Kidney (tissue), 14 donors: Measurements from ENCODE around the gene COPS9. TPM values are rescaled to one million over a fixed set of nuclear protein-coding genes. Genes with fewer than 3 reads are reported as not detected.

ENCODE experiments used
- DNase-seq, 5 donors: peaks; one replicate each; pipeline ENCODE4 v3.0.0-alpha.2; 2013 to 2020
- FAIRE-seq: peaks from 2 replicates; lab custom pipeline; 2012; peaks lifted over from hg19 to GRCh38; lab: Jason Lieb, UNC
- H3K27ac ChIP-seq, 2 donors: one replicate each; pipeline ENCODE4 v1.7.0; 2013; ENCODE audit warnings: low read depth in 2 of 2, low read length in 2 of 2, inconsistent platforms in 1 of 2
- H3K27me3 ChIP-seq: one replicate; pipeline ENCODE4 v1.7.1; 2013; ENCODE audit warnings: low read length, inconsistent platforms; ENCODE audit not compliant: control insufficient read depth, insufficient read depth
- H3K36me3 ChIP-seq, 3 donors: one replicate each; pipeline versions ENCODE4 v1.7.0 to v1.7.1; 2013; ENCODE audit warnings: low read length in 3 of 3, control low read depth in 1 of 3, inconsistent platforms in 1 of 3; ENCODE audit not compliant: insufficient read depth in 3 of 3, control insufficient read depth in 2 of 3
- H3K4me1 ChIP-seq, 3 donors: one replicate each; pipeline versions ENCODE4 v1.7.0 to v1.7.1; 2013; ENCODE audit warnings: low read length in 3 of 3, inconsistent platforms in 1 of 3, low read depth in 1 of 3; ENCODE audit not compliant: control insufficient read depth in 2 of 3, insufficient read depth in 2 of 3
- H3K4me3 ChIP-seq, 3 donors: one replicate each; pipeline versions ENCODE4 v1.7.0 to v1.8.1; 2013; ENCODE audit warnings: low read length in 3 of 3, control low read depth in 1 of 3, inconsistent platforms in 1 of 3
- H3K9ac ChIP-seq, 3 donors: one replicate each; pipeline versions ENCODE4 v1.7.0 to v1.7.1; 2013; ENCODE audit warnings: low read length in 3 of 3, control low read depth in 1 of 3, inconsistent platforms in 1 of 3
- H3K9me3 ChIP-seq, 3 donors: one replicate each; pipeline versions ENCODE4 v1.7.0 to v1.7.1; 2013; ENCODE audit warnings: low read length in 3 of 3, control low read depth in 1 of 3, inconsistent platforms in 1 of 3; ENCODE audit not compliant: control insufficient read depth in 2 of 3, insufficient read depth in 1 of 3
- CTCF ChIP-seq: IDR thresholded peaks from 3 replicates; pipeline ENCODE4 v1.5.1; 2012; ENCODE audit warnings: mild to moderate bottlenecking, moderate library complexity, borderline replicate concordance; ENCODE audit not compliant: insufficient read depth; ENCODE audit errors: extremely low read depth
- intact Hi-C: fragments of 100-400 bp; cut with DNase I; formaldehyde crosslinking; loops from one replicate; pipeline ENCODE4 v1.11.1; 2022
- polyA plus RNA-seq: library from polyadenylated mRNA; stranded (reverse); fragments of 350-450 nt; fragmentation: Illumina TruSeq; extraction: RNeasy Lipid Tissue Mini Kit (QIAGEN cat#74804); gene quantifications from one replicate; pipeline ENCODE4 v1.2.3, GENCODE V29; 2014; ENCODE audit warnings: low read depth, low replicate concordance; ENCODE audit not compliant: insufficient read depth
- total RNA-seq: library from RNA; stranded (reverse); fragmentation: NEBNext Ultra II Directional; extraction: Animal tissue kit (Norgen Biotek cat#: 25700); gene quantifications from one replicate; pipeline ENCODE4 v1.2.1, GENCODE V29; 2021
- donor health status: control.
- donor health status: control.
- donor health status: control.
- donor health status: control.
- donor health status: control.
- donor health status: DM: yes; HTN: yes; CAD: no.
- donor health status: Normal renal cell carcinoma (clear cell type).

COPS9 gene
- total and polyA plus RNA-seq, 2 donors from 2014 or later, result 119 to 310 TPM

GRCh38 chr2:240114233-240114632 is 21.9 kb downstream of the COPS9 start:
- intact Hi-C loops, result no loop called here
- H3K4me3 ChIP-seq, result no peak overlapping the region
- no peak for DNase-seq
- no peaks in the 10 kb centered on the region for H3K9me3 ChIP-seq
- no peak for FAIRE-seq
- no peaks in the 10 kb centered on the region for H3K36me3 ChIP-seq
- H3K27ac ChIP-seq, result no peak overlapping the region
- TF ChIP-seq CTCF, result no peak
- no peaks in the 10 kb centered on the region for H3K27me3 ChIP-seq
- H3K4me1 ChIP-seq, result no peaks in the 10 kb centered on the region
- no peak overlapping the region for H3K9ac ChIP-seq

GRCh38 chr2:240112914-240113690 is 23.0 kb downstream of the COPS9 start:
- no peak for TF ChIP-seq CTCF
- Histone ChIP-seq H3K4me1 (no peaks in the 10 kb centered on the region), H3K36me3 (no peaks in the 10 kb centered on the region), H3K4me3 (no peak overlapping the region), H3K27ac (no peak overlapping the region), H3K9me3 (no peaks in the 10 kb centered on the region), H3K27me3 (no peaks in the 10 kb centered on the region), H3K9ac (no peak overlapping the region)
- DNase-seq, result peak in 1 of 5 donors; percentile 25
- FAIRE-seq, result no peak
- intact Hi-C loops, result no loop called here

GRCh38 chr2:240111253-240111652 is 24.9 kb downstream of the COPS9 start:
- FAIRE-seq (no peak), DNase-seq (peak; percentile 63 to 95 (median 83))
- no peak overlapping the region for H3K27ac ChIP-seq
- no peak overlapping the region for H3K9ac ChIP-seq
- no peaks in the 10 kb centered on the region for H3K36me3 ChIP-seq
- no peaks in the 10 kb centered on the region for H3K27me3 ChIP-seq
- intact Hi-C loops, result no loop called here
- TF ChIP-seq CTCF, result no peak
- H3K9me3 ChIP-seq, result no peaks in the 10 kb centered on the region
- no peak overlapping the region for H3K4me3 ChIP-seq
- no peaks in the 10 kb centered on the region for H3K4me1 ChIP-seq
